OCI-LY1 (cell line): Measurements from ENCODE around the gene TGM5.

Experiments
- CTCF ChIP-seq: fragments of 200-600 bp; sonication (generic), shearing (Covaris generic); IDR thresholded peaks from 2 replicates; pipeline ENCODE4 v1.5.1; 2017; ENCODE audit warnings: mild to moderate bottlenecking, antibody characterized with exemption, low read length, moderate library complexity, mixed read lengths
- EZH2 ChIP-seq: fragments of 200-600 bp; sonication (generic), shearing (Covaris generic); IDR thresholded peaks from 2 replicates; pipeline ENCODE4 v1.8.0; 2017; ENCODE audit warnings: borderline replicate concordance, mixed run types, mild to moderate bottlenecking, antibody characterized with exemption, low read length, moderate library complexity, mixed read lengths

DNA sequence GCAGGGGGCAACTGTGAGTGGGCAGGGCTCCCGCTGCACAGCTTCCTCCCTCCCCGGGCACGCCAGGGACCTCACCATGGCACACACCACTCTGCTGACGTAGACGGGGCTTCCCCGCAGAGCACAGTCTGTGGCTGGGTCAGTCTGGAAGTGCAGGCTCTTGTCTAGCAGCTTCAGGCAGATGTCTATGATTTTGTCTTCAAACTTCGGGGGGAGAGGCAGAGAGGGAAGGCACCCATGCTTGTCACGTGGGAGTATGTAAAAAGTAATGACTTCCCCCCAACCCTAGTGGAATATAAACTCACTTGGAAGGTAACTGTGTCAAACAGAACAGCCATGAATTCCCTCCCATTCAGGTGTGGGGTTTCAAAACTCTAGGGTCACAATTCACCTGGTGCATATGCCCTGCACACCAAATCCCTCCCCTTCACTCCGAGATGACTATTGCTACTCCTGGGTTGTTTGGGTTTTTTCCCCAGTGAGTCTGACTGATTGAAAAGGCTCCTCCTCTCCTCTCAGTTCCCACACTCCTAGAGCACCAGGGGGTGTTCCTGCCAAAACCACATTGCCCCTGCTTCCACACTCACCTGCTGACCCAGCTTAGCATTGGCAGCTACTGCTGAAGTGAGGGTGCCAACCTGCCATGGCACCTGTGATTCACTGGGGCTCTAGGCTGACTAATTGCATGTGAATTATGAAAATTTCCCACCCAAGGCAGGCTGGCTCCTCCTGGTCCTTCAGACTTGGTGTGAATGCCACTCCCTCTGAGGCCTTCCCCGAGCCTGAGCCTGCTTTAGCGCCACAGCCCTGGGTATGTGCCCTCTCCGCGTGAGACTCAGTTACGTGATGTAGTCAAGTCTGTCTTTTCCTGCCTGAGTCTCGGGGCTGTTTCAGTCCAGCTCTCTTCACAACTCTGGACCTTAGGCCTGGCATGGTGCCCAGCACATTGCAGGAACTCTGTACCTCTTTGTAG, 13.0 kb downstream of the TGM5 start:
- TF ChIP-seq CTCF = no peak
- TF ChIP-seq EZH2 = no peak
